Mesenchymal stem cell (in vitro differentiated cells and primary cell): Measurements from ENCODE around the gene STK32B.

Experiments
- DNase-seq: peaks from one replicate; pipeline ENCODE4 v3.0.0-alpha.2; 2013
- H2AFZ ChIP-seq: one replicate; pipeline ENCODE4 v1.6.1; 2013; ENCODE audit warnings: low read depth, mild to moderate bottlenecking, control low read depth, inconsistent platforms, low read length, moderate library complexity
- H2AK5ac ChIP-seq: 2 replicates; pipeline ENCODE4 v1.6.1; 2013; ENCODE audit warnings: low read length, moderate library complexity, mild to moderate bottlenecking, inconsistent platforms; ENCODE audit not compliant: severe bottlenecking
- H2BK120ac ChIP-seq: one replicate; pipeline ENCODE4 v1.6.1; 2013; ENCODE audit warnings: low read depth, mild to moderate bottlenecking, inconsistent platforms, low read length, moderate library complexity
- H2BK12ac ChIP-seq, 2 experiments: one replicate each; pipeline ENCODE4 v1.6.1; 2013; ENCODE audit warnings: inconsistent platforms in 2 of 2, low read length in 2 of 2, mild to moderate bottlenecking in 2 of 2, moderate library complexity in 2 of 2, control low read depth in 1 of 2
- H2BK15ac ChIP-seq: one replicate; pipeline ENCODE4 v1.6.1; 2013; ENCODE audit warnings: mild to moderate bottlenecking, low read depth, inconsistent platforms; ENCODE audit not compliant: poor library complexity, severe bottlenecking
- H2BK5ac ChIP-seq: 2 replicates; pipeline ENCODE4 v1.6.1; 2013; ENCODE audit warnings: low read depth, mild to moderate bottlenecking, low read length, control low read depth, inconsistent platforms; ENCODE audit not compliant: poor library complexity, severe bottlenecking
- H3K14ac ChIP-seq, 2 experiments: one replicate each; pipeline ENCODE4 v1.6.1; 2013; ENCODE audit warnings: inconsistent platforms in 2 of 2, low read length in 2 of 2, control low read depth in 1 of 2, mild to moderate bottlenecking in 1 of 2, moderate library complexity in 1 of 2
- H3K18ac ChIP-seq, 2 experiments: one replicate each; pipeline ENCODE4 v1.6.1; 2013; ENCODE audit warnings: inconsistent platforms in 2 of 2, low read length in 2 of 2, control low read depth in 1 of 2, low read depth in 1 of 2, mild to moderate bottlenecking in 1 of 2
- H3K23ac ChIP-seq, 2 experiments: one replicate each; pipeline ENCODE4 v1.6.1; 2013; ENCODE audit warnings: inconsistent platforms in 2 of 2, low read length in 2 of 2, mild to moderate bottlenecking in 2 of 2, moderate library complexity in 2 of 2, control low read depth in 1 of 2
- H3K27ac ChIP-seq: 2 replicates; pipeline ENCODE4 v1.5.1; 2013; ENCODE audit warnings: mild to moderate bottlenecking, moderate library complexity, low read length, control low read depth, inconsistent platforms; ENCODE audit not compliant: poor library complexity, severe bottlenecking
- H3K27me3 ChIP-seq, 2 experiments: 2 replicates each; pipeline versions ENCODE4 v1.6.1 to v1.7.0; 2013; ENCODE audit warnings: low read length in 2 of 2, mild to moderate bottlenecking in 2 of 2, moderate library complexity in 2 of 2, control low read depth in 1 of 2, inconsistent platforms in 1 of 2; ENCODE audit not compliant: control insufficient read depth in 1 of 2, insufficient read depth in 1 of 2
- H3K36me3 ChIP-seq, 2 experiments: 2 replicates each; pipeline versions ENCODE4 v1.6.1 to v1.7.0; 2013; ENCODE audit warnings: low read length in 2 of 2, control low read depth in 1 of 2, inconsistent platforms in 1 of 2, low read depth in 1 of 2, mild to moderate bottlenecking in 1 of 2; ENCODE audit not compliant: insufficient read depth in 2 of 2, control insufficient read depth in 1 of 2
- H3K4ac ChIP-seq, 2 experiments: one replicate each; pipeline ENCODE4 v1.6.1; 2013; ENCODE audit warnings: inconsistent platforms in 2 of 2, low read length in 2 of 2, mild to moderate bottlenecking in 2 of 2, moderate library complexity in 2 of 2, control low read depth in 1 of 2, low read depth in 1 of 2
- H3K4me1 ChIP-seq: 2 replicates; pipeline ENCODE4 v1.6.1; 2013; ENCODE audit warnings: low read depth, low read length, control low read depth; ENCODE audit not compliant: control insufficient read depth, insufficient read depth
- H3K4me2 ChIP-seq: 2 replicates; pipeline ENCODE4 v1.6.1; 2013; ENCODE audit warnings: low read length, mild to moderate bottlenecking, inconsistent platforms; ENCODE audit not compliant: poor library complexity, severe bottlenecking
- H3K4me3 ChIP-seq, 2 experiments: 2 replicates each; pipeline versions ENCODE4 v1.5.1 to v1.7.0; 2013; ENCODE audit warnings: low read length in 2 of 2, mild to moderate bottlenecking in 2 of 2, control low read depth in 1 of 2, low read depth in 1 of 2; ENCODE audit not compliant: insufficient read depth in 1 of 2
- H3K79me1 ChIP-seq: replicated peaks from 2 replicates; pipeline ENCODE4 v1.6.1; 2013; ENCODE audit warnings: mild to moderate bottlenecking, control low read depth, low read length, inconsistent platforms; ENCODE audit not compliant: poor library complexity, severe bottlenecking
- H3K9ac ChIP-seq: 2 replicates; pipeline ENCODE4 v1.7.0; 2013; ENCODE audit warnings: mild to moderate bottlenecking, low read length, moderate library complexity
- H3K9me3 ChIP-seq: 2 replicates; pipeline ENCODE4 v1.7.0; 2013; ENCODE audit warnings: mild to moderate bottlenecking, low read length; ENCODE audit not compliant: control insufficient read depth
- H4K8ac ChIP-seq: one replicate; pipeline ENCODE4 v1.6.1; 2013; ENCODE audit warnings: inconsistent platforms, mild to moderate bottlenecking, low read length, moderate library complexity
- H4K91ac ChIP-seq: one replicate; pipeline ENCODE4 v1.6.1; 2013; ENCODE audit warnings: mild to moderate bottlenecking, low read length, inconsistent platforms
- WGBS: methylation state at CpG from one replicate; pipeline ENCODE4 v1.1.7; 2013; ENCODE audit warnings: mixed read lengths; 5-methylcytosine and 5-hydroxymethylcytosine counted together

Gene STK32B

DNA sequence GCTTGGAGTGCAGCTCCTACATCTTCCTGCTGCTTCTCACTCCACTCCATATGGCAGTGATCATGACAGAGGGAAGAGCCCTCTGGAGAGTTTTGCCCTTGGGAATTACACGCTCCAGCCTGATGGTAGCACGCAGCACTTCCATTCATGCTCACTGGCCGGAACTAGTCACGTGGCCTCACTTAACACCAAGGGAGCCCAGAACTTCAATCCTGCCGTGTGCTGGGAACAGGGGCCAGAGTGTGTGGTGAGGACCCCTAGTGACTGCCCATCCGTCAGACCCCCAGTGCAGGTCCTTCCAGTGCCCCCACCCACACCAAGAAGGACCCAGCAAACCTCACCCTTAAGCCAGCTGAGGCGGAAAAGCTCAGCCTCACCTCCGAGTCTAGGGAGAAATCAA is 426.3 kb downstream of the STK32B start:
- Histone ChIP-seq H2BK12ac (no peak overlapping the region), H3K4me1 (no peaks in the 10 kb centered on the region), H3K36me3 (peaks cover 0 to 8% of the 10 kb centered on the region in 2 experiments), H3K4me2 (no peak overlapping the region), H2AFZ (no peak overlapping the region), H3K18ac (no peak overlapping the region), H2BK15ac (no peak overlapping the region), H2BK120ac (no peak overlapping the region), H4K91ac (no peak overlapping the region), H3K27me3 (no peaks in the 10 kb centered on the region), H3K23ac (no peak overlapping the region), H3K27ac (no peak overlapping the region), H3K4ac (no peak overlapping the region), H2AK5ac (no peak overlapping the region), H3K9ac (no peak overlapping the region), H2BK5ac (no peak overlapping the region), H3K4me3 (no peak overlapping the region), H3K14ac (no peak overlapping the region), H4K8ac (no peak overlapping the region), H3K9me3 (no peaks in the 10 kb centered on the region), H3K79me1 (no peaks in the 10 kb centered on the region)
- no peak for DNase-seq
- 92% methylated on average over 7 of the region's 8 CpGs for WGBS

- no peaks in the 10 kb centered on the region for H3K9me3 ChIP-seq
- peaks cover 0 to 8% of the 10 kb centered on the region in 2 experiments for H3K36me3 ChIP-seq
- no peak overlapping the region for H3K27ac ChIP-seq
- H2BK120ac ChIP-seq = no peak overlapping the region
- no peaks in the 10 kb centered on the region for H3K4me1 ChIP-seq
- no peak overlapping the region for H2AFZ ChIP-seq
- H3K4me3 ChIP-seq = no peak overlapping the region
- no peak overlapping the region for H3K18ac ChIP-seq
- DNase-seq = no peak
- no peak overlapping the region for H2BK15ac ChIP-seq
- no peak overlapping the region for H3K4ac ChIP-seq
- no peak overlapping the region for H2BK5ac ChIP-seq
- no peak overlapping the region for H2AK5ac ChIP-seq
- no peak overlapping the region for H4K91ac ChIP-seq
- no peak overlapping the region for H4K8ac ChIP-seq
- H3K23ac ChIP-seq = no peak overlapping the region
- no peaks in the 10 kb centered on the region for H3K79me1 ChIP-seq
- H3K27me3 ChIP-seq = no peaks in the 10 kb centered on the region
- H2BK12ac ChIP-seq = no peak overlapping the region
- H3K14ac ChIP-seq = no peak overlapping the region
- no peak overlapping the region for H3K9ac ChIP-seq
- H3K4me2 ChIP-seq = no peak overlapping the region
- 58% methylated on average over 4 of the region's 4 CpGs for WGBS
Measured at GRCh38 chr4:5478169-5478568, 426.9 kb downstream of the STK32B start.

GRCh38 chr4:5478697-5479096 is 427.4 kb downstream of the STK32B start:
- Histone ChIP-seq H2BK12ac (no peak overlapping the region), H2BK5ac (no peak overlapping the region), H3K4me3 (no peak overlapping the region), H3K14ac (no peak overlapping the region), H3K4me2 (no peak overlapping the region), H3K23ac (no peak overlapping the region), H3K79me1 (no peaks in the 10 kb centered on the region), H2AK5ac (no peak overlapping the region), H3K36me3 (peaks cover 0 to 8% of the 10 kb centered on the region in 2 experiments), H4K91ac (no peak overlapping the region), H2BK15ac (no peak overlapping the region), H3K27ac (no peak overlapping the region), H4K8ac (no peak overlapping the region), H3K18ac (no peak overlapping the region), H3K4ac (no peak overlapping the region), H3K4me1 (no peaks in the 10 kb centered on the region), H3K27me3 (no peaks in the 10 kb centered on the region), H2BK120ac (no peak overlapping the region), H3K9me3 (no peaks in the 10 kb centered on the region), H2AFZ (no peak overlapping the region), H3K9ac (no peak overlapping the region)
- DNase-seq = no peak
- WGBS = 92% methylated on average over 6 of the region's 6 CpGs

DNA sequence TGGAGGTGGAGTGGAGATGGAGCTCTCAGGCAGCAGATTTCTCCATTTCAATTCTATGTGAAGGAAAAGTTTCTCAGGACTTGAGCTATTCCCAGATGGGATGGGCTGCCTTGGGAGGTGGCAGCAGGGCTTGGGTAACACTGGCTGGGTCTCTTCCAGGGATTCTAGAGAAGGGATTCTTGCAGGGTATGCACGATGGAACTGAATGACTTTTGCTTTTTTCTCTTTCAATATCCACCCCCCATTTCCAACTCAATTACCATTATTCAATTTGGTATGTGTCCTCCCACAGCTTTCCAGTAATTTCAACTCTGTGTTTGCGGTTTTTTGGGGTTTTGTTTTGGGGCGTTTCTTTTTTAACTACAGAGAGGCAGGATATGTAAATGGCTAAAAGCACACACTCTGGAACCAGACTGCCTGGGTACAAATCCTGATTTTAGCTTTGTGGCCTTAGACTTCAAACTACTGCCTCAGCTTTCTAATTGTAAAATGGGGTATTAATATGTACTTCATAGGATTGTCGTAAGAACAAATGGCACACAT is 428.3 kb downstream of the STK32B start:
- no peak overlapping the region for H4K8ac ChIP-seq
- WGBS = 90% methylated on average over 3 of the region's 4 CpGs

More for the DNA sequence above, 428.3 kb downstream of the STK32B start:
- H3K14ac ChIP-seq = no peak overlapping the region
- no peak overlapping the region for H2BK120ac ChIP-seq
- no peak overlapping the region for H3K4me3 ChIP-seq
- no peak overlapping the region for H2BK15ac ChIP-seq
- peaks cover 0 to 8% of the 10 kb centered on the region in 2 experiments for H3K36me3 ChIP-seq
- H3K23ac ChIP-seq = no peak overlapping the region
- no peaks in the 10 kb centered on the region for H3K79me1 ChIP-seq
- H2AK5ac ChIP-seq = no peak overlapping the region
- H3K4me2 ChIP-seq = no peak overlapping the region
- no peak overlapping the region for H2BK12ac ChIP-seq
- no peak overlapping the region for H2AFZ ChIP-seq
- H3K9me3 ChIP-seq = no peaks in the 10 kb centered on the region
- H2BK5ac ChIP-seq = no peak overlapping the region
- H3K18ac ChIP-seq = no peak overlapping the region
- no peaks in the 10 kb centered on the region for H3K4me1 ChIP-seq
- no peak overlapping the region for H3K27ac ChIP-seq
- no peak for DNase-seq
- no peaks in the 10 kb centered on the region for H3K27me3 ChIP-seq
- H4K91ac ChIP-seq = no peak overlapping the region
- no peak overlapping the region for H3K9ac ChIP-seq
- no peak overlapping the region for H3K4ac ChIP-seq
